Brain microvascular endothelial cell (primary cell): ENCODE measurements around the gene METRN.
"Not testable (repeated sequence)": the region's sequence is repeated elsewhere in the genome, so short reads cannot be mapped to it uniquely, and the experiment has no call there.

Experiments
- DNase-seq: peaks from one replicate; pipeline ENCODE4 v3.0.0-alpha.2; 2020
- H3K27ac ChIP-seq: fragments of 250-450 bp; sonication (Bioruptor Pico); 2 replicates; pipeline ENCODE4 v1.5.1; 2020; ENCODE audit warnings: mild to moderate bottlenecking, moderate library complexity
- H3K27me3 ChIP-seq: fragments of 250-450 bp; sonication (Bioruptor Pico); replicated peaks from 2 replicates; pipeline ENCODE4 v1.5.1; 2020; ENCODE audit warnings: mild to moderate bottlenecking
- H3K36me3 ChIP-seq: fragments of 250-450 bp; sonication (Bioruptor Pico); replicated peaks from 2 replicates; pipeline ENCODE4 v1.5.1; 2020; ENCODE audit warnings: mild to moderate bottlenecking
- H3K4me3 ChIP-seq: 2 replicates; pipeline ENCODE4 v1.5.1; 2011; ENCODE audit warnings: low read depth, mild to moderate bottlenecking, control low read depth, low read length, moderate library complexity
- CTCF ChIP-seq: IDR thresholded peaks from 2 replicates; pipeline ENCODE4 v1.5.1; 2011; ENCODE audit warnings: low read depth, mild to moderate bottlenecking, moderate library complexity, low read length, control low read depth, inconsistent platforms; ENCODE audit errors: missing control alignments
- in situ Hi-C: cut with HindIII; loops from 2 replicates; pipeline ENCODE4 v1.10.0; 2017; ENCODE audit warnings: low sequenced_read_pairs, low pct_ligation_motif_present

Gene METRN

GRCh38 chr16:689175-689897 is 25.6 kb upstream of the METRN start:
- Histone ChIP-seq H3K27me3 (peaks cover 13% of the 10 kb centered on the region), H3K36me3 (peaks cover 5% of the 10 kb centered on the region), H3K27ac (peak overlapping the region; percentile 67), H3K4me3 (peak overlapping the region; percentile 82)
- in situ Hi-C loops: no loop called here
- no peak for DNase-seq
- TF ChIP-seq CTCF: no peak

- H3K4me3 ChIP-seq, DNase-seq, H3K27ac ChIP-seq, H3K36me3 ChIP-seq, in situ Hi-C loops: not testable (repeated sequence)
- H3K27me3 ChIP-seq: peaks cover 30% of the 10 kb centered on the region
These were observed 23.7 kb upstream of the METRN start for GRCh38 chr16:691242-691641.

- Histone ChIP-seq H3K4me3 (no peak overlapping the region), H3K27ac (no peak overlapping the region), H3K36me3 (no peaks in the 10 kb centered on the region), H3K27me3 (peaks cover 31% of the 10 kb centered on the region)
- in situ Hi-C loops: no loop called here
- no peak for DNase-seq
- TF ChIP-seq CTCF: no peak
These were observed 22.4 kb upstream of the METRN start for GRCh38 chr16:692356-693108.

- TF ChIP-seq CTCF: no peak
- H3K27me3 ChIP-seq: peaks cover 31% of the 10 kb centered on the region
- in situ Hi-C loops: no loop called here
- H3K4me3 ChIP-seq: no peak overlapping the region
- no peak overlapping the region for H3K27ac ChIP-seq
- DNase-seq: no peak
- no peaks in the 10 kb centered on the region for H3K36me3 ChIP-seq
These were observed 21.6 kb upstream of the METRN start for GRCh38 chr16:693364-693763.

GRCh38 chr16:693766-694165 is 21.2 kb upstream of the METRN start:
- in situ Hi-C loops: no loop called here

More at GRCh38 chr16:693766-694165, 21.2 kb upstream of the METRN start:
- no peak for TF ChIP-seq CTCF
- no peak for DNase-seq
- no peaks in the 10 kb centered on the region for H3K36me3 ChIP-seq
- no peak overlapping the region for H3K4me3 ChIP-seq
- H3K27ac ChIP-seq: no peak overlapping the region
- peaks cover 31% of the 10 kb centered on the region for H3K27me3 ChIP-seq
